SU-DHL-6 (cell line): Measurements from ENCODE around the gene AMZ1.
"Not testable (repeated sequence)": the region's sequence is repeated elsewhere in the genome, so short reads cannot be mapped to it uniquely, and the experiment has no call there.

Experiments used
- CTCF ChIP-seq: fragments of 200-600 bp; sonication (generic); IDR thresholded peaks from one replicate; pipeline ENCODE4 v1.5.1; 2017; ENCODE audit warnings: antibody characterized with exemption, mild to moderate bottlenecking, low read length, moderate library complexity; ENCODE audit not compliant: insufficient read depth, poor library complexity, severe bottlenecking
- EZH2phosphoT487 ChIP-seq: fragments of 200-600 bp; sonication (generic), shearing (Covaris generic); conservative IDR thresholded peaks from 2 replicates; pipeline ENCODE4 v1.6.1; 2018; ENCODE audit warnings: mild to moderate bottlenecking, antibody characterized with exemption, low read length, moderate library complexity, mixed read lengths

GRCh38 chr7:2679135-2680127 is 8.6 kb upstream of the AMZ1 start:
- not testable (repeated sequence) for TF ChIP-seq CTCF, EZH2phosphoT487
